NB4 (cell line): ENCODE data around the gene CDH13.

ENCODE experiments used
- MAX ChIP-seq: IDR thresholded peaks from 2 replicates; pipeline ENCODE4 v1.6.1; 2011; ENCODE audit warnings: low read depth, low read length
- MYC ChIP-seq: IDR thresholded peaks from 2 replicates; pipeline ENCODE4 v1.6.1; 2011; ENCODE audit warnings: low read depth, low read length
- POLR2A ChIP-seq: IDR thresholded peaks from 2 replicates; pipeline ENCODE4 v1.6.1; 2011; ENCODE audit warnings: mild to moderate bottlenecking; ENCODE audit not compliant: insufficient read length; ENCODE audit errors: extremely low read depth
- TF ChIP-seq, protein P1 (sequence below): IDR thresholded peaks from one replicate; pipeline ENCODE4 v1.5.1; 2012; ENCODE audit warnings: low read depth, low read length

DNA sequence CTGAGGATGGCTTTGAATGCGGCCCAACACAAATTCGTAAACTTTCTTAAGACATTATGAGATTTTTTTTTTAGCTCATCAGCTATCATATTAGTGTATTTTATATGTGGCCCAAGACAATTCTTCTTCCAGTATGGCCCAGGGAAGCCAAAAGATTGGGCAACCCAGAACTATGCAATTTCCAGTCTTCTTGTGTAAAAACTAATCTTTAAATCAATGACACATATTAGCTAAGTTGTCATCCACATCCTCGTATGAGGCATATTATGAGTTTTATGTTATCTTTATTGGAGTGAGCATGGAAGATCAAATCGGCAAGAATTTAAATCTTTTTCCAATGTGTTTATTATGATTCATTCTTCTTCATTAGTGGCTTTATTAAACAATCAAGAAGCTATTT lies 982.4 kb downstream of the CDH13 start:
- TF ChIP-seq, protein P1, sequence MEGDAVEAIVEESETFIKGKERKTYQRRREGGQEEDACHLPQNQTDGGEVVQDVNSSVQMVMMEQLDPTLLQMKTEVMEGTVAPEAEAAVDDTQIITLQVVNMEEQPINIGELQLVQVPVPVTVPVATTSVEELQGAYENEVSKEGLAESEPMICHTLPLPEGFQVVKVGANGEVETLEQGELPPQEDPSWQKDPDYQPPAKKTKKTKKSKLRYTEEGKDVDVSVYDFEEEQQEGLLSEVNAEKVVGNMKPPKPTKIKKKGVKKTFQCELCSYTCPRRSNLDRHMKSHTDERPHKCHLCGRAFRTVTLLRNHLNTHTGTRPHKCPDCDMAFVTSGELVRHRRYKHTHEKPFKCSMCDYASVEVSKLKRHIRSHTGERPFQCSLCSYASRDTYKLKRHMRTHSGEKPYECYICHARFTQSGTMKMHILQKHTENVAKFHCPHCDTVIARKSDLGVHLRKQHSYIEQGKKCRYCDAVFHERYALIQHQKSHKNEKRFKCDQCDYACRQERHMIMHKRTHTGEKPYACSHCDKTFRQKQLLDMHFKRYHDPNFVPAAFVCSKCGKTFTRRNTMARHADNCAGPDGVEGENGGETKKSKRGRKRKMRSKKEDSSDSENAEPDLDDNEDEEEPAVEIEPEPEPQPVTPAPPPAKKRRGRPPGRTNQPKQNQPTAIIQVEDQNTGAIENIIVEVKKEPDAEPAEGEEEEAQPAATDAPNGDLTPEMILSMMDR: no peak
- TF ChIP-seq POLR2A (no peak), MAX (no peak), MYC (no peak)
